Breast epithelium (tissue), 4 donors: ENCODE data around the gene ANKH. TPM values are rescaled to one million over a fixed set of nuclear protein-coding genes. Genes with fewer than 3 reads are reported as not detected.

Source experiments
- DNase-seq, 2 donors: peaks; one replicate each; pipeline ENCODE4 v3.0.0-alpha.2; 2019; ENCODE audit warnings: low spot score in 2 of 2
- H3K27ac ChIP-seq, 2 donors: fragments of 200-600 bp; sonication (generic) in 1 of 2; one replicate each; pipeline ENCODE4 v1.5.1; 2016 to 2019; ENCODE audit warnings: mild to moderate bottlenecking in 1 of 2
- H3K27me3 ChIP-seq, 2 donors: fragments of 200-600 bp; sonication (generic) in 1 of 2; one replicate each; pipeline versions ENCODE4 v1.5.1 to v1.6.0; 2017 to 2019; ENCODE audit warnings: control low read depth in 1 of 2, mild to moderate bottlenecking in 1 of 2
- H3K36me3 ChIP-seq: fragments of 200-600 bp; one replicate; pipeline ENCODE4 v1.5.1; 2019
- H3K4me1 ChIP-seq, 2 donors: fragments of 200-600 bp; sonication (generic); one replicate each; pipeline ENCODE4 v1.5.1; 2016 to 2019; ENCODE audit warnings: control low read depth in 1 of 2
- H3K4me3 ChIP-seq, 3 donors: fragments of 200-600 bp; sonication (generic); 1 replicate in 2 of 3; 2 replicates in 1 of 3; pipeline ENCODE4 v1.5.1; 2016 to 2019; ENCODE audit warnings: mild to moderate bottlenecking in 3 of 3, moderate library complexity in 2 of 3
- H3K9me3 ChIP-seq, 2 donors: fragments of 200-600 bp; sonication (generic) in 1 of 2; one replicate each; pipeline ENCODE4 v1.5.1; 2016 to 2019; ENCODE audit warnings: control low read depth in 1 of 2
- POLR2A ChIP-seq: fragments of 450-650 bp; IDR thresholded peaks from one replicate; pipeline ENCODE4 v1.6.1; 2016; ENCODE audit warnings: antibody characterized with exemption, mild to moderate bottlenecking, moderate library complexity
- POLR2AphosphoS5 ChIP-seq, 3 donors: sonication (generic); formaldehyde crosslinking; IDR thresholded peaks; one replicate each; pipeline ENCODE4 v1.6.1; 2017; ENCODE audit warnings: antibody characterized with exemption in 3 of 3
- intact Hi-C: fragments of 100-400 bp; cut with DNase I; formaldehyde crosslinking; loops from one replicate; pipeline ENCODE4 v1.15.1; 2023; ENCODE audit warnings: low total_unique reads
- total RNA-seq, 3 donors: library from RNA; depleted of rRNA; stranded (reverse); fragments of >200 nt; gene quantifications; one replicate each; pipeline ENCODE4 v1.1.0, GENCODE V29; 2016
- TF ChIP-seq, protein P1 (sequence below), 3 donors: fragments of 450-650 bp; IDR thresholded peaks; one replicate each; pipeline ENCODE4 v1.5.1; 2016 to 2017; ENCODE audit warnings: antibody characterized with exemption in 3 of 3, mild to moderate bottlenecking in 3 of 3, moderate library complexity in 3 of 3

ANKH gene
- total RNA-seq, 3 donors from 2014 or later, result 31.5 to 83.1 (median 52.1) TPM

DNA sequence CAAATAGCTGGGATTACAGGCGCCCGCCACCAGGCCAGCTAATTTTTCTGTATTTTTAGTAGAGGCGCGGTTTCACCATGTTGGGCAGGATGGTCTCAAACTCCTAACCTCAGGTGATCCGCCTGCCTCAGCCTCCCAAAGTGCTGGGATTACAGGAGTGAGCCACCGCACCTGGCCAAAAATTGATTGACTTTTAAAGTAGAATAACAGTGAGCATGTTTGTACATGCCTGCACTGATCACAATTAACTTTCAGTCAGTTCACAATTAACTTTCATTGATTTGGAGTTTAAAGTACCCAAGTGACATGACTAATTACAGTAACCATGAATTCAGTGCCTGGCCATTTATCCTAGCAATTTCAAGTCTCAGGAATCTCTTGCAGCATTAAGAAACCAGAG is 61.3 kb downstream of the ANKH start:
- no peak for TF ChIP-seq POLR2A
- peak overlapping the region; percentile 53 to 72 for H3K27ac ChIP-seq
- no peaks in the 10 kb centered on the region for H3K36me3 ChIP-seq
- intact Hi-C loops, result no loop called here
- H3K4me3 ChIP-seq, result no peak overlapping the region
- H3K4me1 ChIP-seq, result no peaks in the 10 kb centered on the region
- H3K9me3 ChIP-seq, result no peaks in the 10 kb centered on the region
- no peaks in the 10 kb centered on the region for H3K27me3 ChIP-seq
- DNase-seq, result no peak

DNA sequence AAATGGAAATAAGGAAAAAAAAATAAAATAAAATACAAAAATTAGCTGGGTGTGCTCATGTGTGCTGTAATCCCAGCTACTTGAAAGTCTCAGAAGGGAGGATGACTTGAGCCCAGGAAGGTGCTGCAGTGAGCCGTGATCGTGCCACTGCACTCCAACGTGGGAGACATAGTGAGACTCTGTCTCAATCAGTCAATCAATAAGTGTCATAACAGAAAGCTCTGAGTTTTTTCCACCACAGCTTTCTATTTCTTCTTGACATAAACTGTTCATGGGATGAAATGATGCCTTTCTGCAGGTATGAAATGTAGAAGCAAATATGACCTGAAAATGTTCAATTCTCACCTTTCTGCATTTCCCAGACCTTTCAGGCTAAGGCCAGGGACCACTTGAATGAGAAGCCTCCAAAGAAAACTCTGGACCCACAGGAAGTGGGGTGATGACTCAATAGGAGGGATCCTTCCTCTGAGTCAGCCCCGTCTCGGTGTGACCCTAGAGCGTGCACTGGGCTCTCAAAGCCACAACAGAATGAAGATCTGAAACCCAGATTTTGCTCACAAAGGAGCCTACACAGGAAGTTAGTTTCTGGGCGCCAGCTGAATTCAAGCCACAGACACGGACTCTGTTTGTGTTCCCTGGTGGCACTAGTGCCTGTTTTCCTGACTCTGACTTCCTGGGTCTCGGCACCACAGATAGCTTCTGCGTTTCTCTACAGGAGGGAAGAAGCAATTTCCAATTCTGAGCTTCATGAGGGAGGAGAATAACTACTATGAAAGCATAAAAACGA is 62.0 kb downstream of the ANKH start:
- intact Hi-C loops, result loop anchor here (2.0 kb wide), 1 partner anchor 13 kb away; no protein-coding TSS in a partner anchor
- H3K4me1 ChIP-seq, result no peaks in the 10 kb centered on the region

DNA sequence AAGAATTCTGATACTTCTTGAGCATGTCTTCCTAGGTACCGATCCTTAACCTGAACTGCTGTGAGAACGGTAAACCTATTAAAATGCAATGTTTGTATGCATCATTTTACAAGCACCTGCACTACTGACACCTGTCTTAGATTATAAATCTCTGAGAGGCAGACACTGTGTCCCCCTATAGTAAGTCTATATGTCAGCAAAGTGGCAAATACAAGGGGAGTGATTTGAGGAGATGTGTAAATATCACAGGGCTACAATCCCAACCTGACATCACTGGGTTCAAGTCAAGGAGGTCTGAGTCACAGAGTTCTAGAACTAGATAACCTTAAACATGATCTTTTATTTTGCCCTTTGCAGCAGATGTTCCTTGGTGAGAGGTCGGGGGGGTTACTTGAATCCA is 64.1 kb downstream of the ANKH start:
- Histone ChIP-seq H3K4me3 (no peak overlapping the region), H3K27ac (peak overlapping the region in 1 of 2 donors; percentile 33), H3K4me1 (no peaks in the 10 kb centered on the region), H3K9me3 (no peaks in the 10 kb centered on the region), H3K27me3 (no peaks in the 10 kb centered on the region), H3K36me3 (no peaks in the 10 kb centered on the region)
- intact Hi-C loops, result no loop called here
- TF ChIP-seq, protein P1, sequence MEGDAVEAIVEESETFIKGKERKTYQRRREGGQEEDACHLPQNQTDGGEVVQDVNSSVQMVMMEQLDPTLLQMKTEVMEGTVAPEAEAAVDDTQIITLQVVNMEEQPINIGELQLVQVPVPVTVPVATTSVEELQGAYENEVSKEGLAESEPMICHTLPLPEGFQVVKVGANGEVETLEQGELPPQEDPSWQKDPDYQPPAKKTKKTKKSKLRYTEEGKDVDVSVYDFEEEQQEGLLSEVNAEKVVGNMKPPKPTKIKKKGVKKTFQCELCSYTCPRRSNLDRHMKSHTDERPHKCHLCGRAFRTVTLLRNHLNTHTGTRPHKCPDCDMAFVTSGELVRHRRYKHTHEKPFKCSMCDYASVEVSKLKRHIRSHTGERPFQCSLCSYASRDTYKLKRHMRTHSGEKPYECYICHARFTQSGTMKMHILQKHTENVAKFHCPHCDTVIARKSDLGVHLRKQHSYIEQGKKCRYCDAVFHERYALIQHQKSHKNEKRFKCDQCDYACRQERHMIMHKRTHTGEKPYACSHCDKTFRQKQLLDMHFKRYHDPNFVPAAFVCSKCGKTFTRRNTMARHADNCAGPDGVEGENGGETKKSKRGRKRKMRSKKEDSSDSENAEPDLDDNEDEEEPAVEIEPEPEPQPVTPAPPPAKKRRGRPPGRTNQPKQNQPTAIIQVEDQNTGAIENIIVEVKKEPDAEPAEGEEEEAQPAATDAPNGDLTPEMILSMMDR (IDR thresholded peaks at IDR 0.05), result no peak
- TF ChIP-seq POLR2AphosphoS5 (IDR thresholded peaks at IDR 0.05) (no peak), POLR2A (no peak)
- DNase-seq, result no peak

More for the DNA sequence above, 62.0 kb downstream of the ANKH start:
- H3K36me3 ChIP-seq, result no peaks in the 10 kb centered on the region
- no peaks in the 10 kb centered on the region for H3K27me3 ChIP-seq
- TF ChIP-seq, protein P1 (IDR thresholded peaks at IDR 0.05), result no peak
- peak in 1 of 3 donors; percentile 13 for TF ChIP-seq POLR2AphosphoS5 (IDR thresholded peaks at IDR 0.05)
- no peaks in the 10 kb centered on the region for H3K9me3 ChIP-seq
- DNase-seq, result peak in 1 of 2 donors; percentile 50
- peak overlapping the region in 1 of 3 donors; percentile 28 for H3K4me3 ChIP-seq
- peak overlapping the region; percentile 53 to 72 for H3K27ac ChIP-seq

DNA sequence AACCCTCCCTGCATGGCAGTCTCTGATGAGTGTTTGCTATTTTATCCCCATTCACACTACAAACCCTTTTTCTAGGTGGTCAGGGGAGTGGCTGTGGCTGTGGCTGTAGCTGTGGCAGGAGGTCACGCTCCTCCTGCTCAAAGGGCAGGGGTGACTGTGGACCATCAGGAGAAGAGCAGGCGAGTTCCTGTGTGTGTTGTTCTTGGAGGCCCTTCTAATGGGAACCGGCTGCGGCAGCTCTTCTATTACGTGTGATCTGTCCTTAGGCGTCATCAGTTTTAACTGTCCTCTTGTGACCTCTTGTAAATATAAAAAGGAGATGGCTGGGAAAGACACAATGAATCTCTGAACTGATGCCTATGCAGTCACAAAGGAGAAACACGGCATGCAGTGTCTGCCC is 65.1 kb downstream of the ANKH start:
- Histone ChIP-seq H3K9me3 (no peaks in the 10 kb centered on the region), H3K4me1 (no peaks in the 10 kb centered on the region), H3K4me3 (no peak overlapping the region), H3K36me3 (no peaks in the 10 kb centered on the region), H3K27me3 (no peaks in the 10 kb centered on the region), H3K27ac (peak overlapping the region in 1 of 2 donors; percentile 34)
- intact Hi-C loops, result no loop called here
- DNase-seq, result no peak
- TF ChIP-seq, protein P1 (IDR thresholded peaks at IDR 0.05), result no peak
- TF ChIP-seq POLR2AphosphoS5 (IDR thresholded peaks at IDR 0.05) (peak in 2 of 3 donors; percentile 21 to 52), POLR2A (no peak)

DNA sequence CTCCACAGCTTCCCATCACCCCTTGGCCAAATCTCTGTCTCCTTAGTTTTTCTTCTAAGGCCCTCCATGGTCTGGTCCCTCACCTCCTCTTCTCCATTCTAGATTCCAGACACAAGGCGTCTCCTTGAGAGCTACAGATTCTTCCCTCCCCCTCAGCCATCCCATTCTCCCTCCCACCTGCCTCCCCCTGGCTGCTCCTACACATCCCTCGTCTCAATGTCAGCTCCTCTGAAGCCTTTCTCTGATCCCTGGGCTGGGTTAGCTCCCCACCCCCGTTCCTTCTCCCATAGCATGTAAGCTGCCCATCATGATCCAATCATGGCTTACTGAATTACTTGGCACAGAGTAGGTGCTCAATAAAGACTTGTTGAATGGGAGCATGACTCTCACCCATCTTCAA is 69.0 kb downstream of the ANKH start:
- H3K4me3 ChIP-seq, result no peak overlapping the region
- intact Hi-C loops, result no loop called here
- H3K4me1 ChIP-seq, result no peaks in the 10 kb centered on the region
- DNase-seq, result no peak
- no peak overlapping the region for H3K27ac ChIP-seq
- TF ChIP-seq, protein P1 (IDR thresholded peaks at IDR 0.05), result no peak
- TF ChIP-seq POLR2AphosphoS5 (IDR thresholded peaks at IDR 0.05) (no peak), POLR2A (no peak)
- no peaks in the 10 kb centered on the region for H3K36me3 ChIP-seq
- H3K9me3 ChIP-seq, result no peaks in the 10 kb centered on the region
- H3K27me3 ChIP-seq, result no peaks in the 10 kb centered on the region
